Body of pancreas (tissue), 4 donors: ENCODE results near the gene GJB6. TPM values are rescaled to one million over a fixed set of nuclear protein-coding genes. Genes with fewer than 3 reads are reported as not detected.

Experiments used
- ATAC-seq: fragments of 150-250 bp; one replicate; pipeline ENCODE4 v1.9.1; 2016
- DNase-seq, 4 donors: peaks; one replicate each; pipeline ENCODE4 v3.0.0-alpha.2; 2019
- H3K27ac ChIP-seq, 4 donors: fragments of 200-600 bp; sonication (generic); 1 replicate in 3 of 4; 2 replicates in 1 of 4; pipeline versions ENCODE4 v1.5.1 to v1.6.1; 2016 to 2019; ENCODE audit warnings: mild to moderate bottlenecking in 1 of 4, mixed read lengths in 1 of 4, moderate library complexity in 1 of 4
- H3K27me3 ChIP-seq, 2 donors: fragments of 200-600 bp; sonication (generic); one replicate each; pipeline ENCODE4 v1.6.0; 2016; ENCODE audit warnings: mild to moderate bottlenecking in 1 of 2
- H3K36me3 ChIP-seq, 2 donors: fragments of 200-600 bp; sonication (generic); replicated peaks in 1 of 2; 2 replicates each; pipeline ENCODE4 v1.5.1; 2016; ENCODE audit warnings: low read depth in 2 of 2; ENCODE audit not compliant: insufficient read depth in 1 of 2
- H3K4me1 ChIP-seq: fragments of 200-600 bp; sonication (generic); one replicate; pipeline ENCODE4 v1.6.0; 2016
- H3K4me3 ChIP-seq, 2 donors: fragments of 200-600 bp; sonication (generic); 1 replicate in 1 of 2; 2 replicates in 1 of 2; pipeline ENCODE4 v1.5.1; 2016 to 2019
- H3K9me3 ChIP-seq, 3 donors: fragments of 200-600 bp; sonication (generic); 1 replicate in 2 of 3; 2 replicates in 1 of 3; pipeline ENCODE4 v1.5.1; 2016
- CTCF ChIP-seq, 7 experiments: fragments of 450-650 bp in 4 of 7; fragments of 200-600 bp in 3 of 7; sonication (generic) in 3 of 7; IDR thresholded peaks; one replicate each; pipeline ENCODE4 v1.5.1; 2016 to 2019; ENCODE audit warnings: antibody characterized with exemption in 7 of 7
- POLR2A ChIP-seq, 3 donors: fragments of 450-650 bp; IDR thresholded peaks; one replicate each; pipeline ENCODE4 v1.6.1; 2016; ENCODE audit warnings: antibody characterized with exemption in 3 of 3, mild to moderate bottlenecking in 2 of 3
- WGBS, 2 donors: methylation state at CpG; one replicate each; pipeline ENCODE4 v1.1.5; 2017; 5-methylcytosine and 5-hydroxymethylcytosine counted together
- intact Hi-C: fragments of 100-400 bp; cut with DNase I; formaldehyde crosslinking; loops from one replicate; pipeline ENCODE4 v1.15.1; 2023
- total RNA-seq, 2 donors: library from RNA; depleted of rRNA; stranded (reverse); fragments of >200 nt; gene quantifications; one replicate each; pipeline ENCODE4 v1.1.0, GENCODE V29; 2016

GJB6 gene
- total RNA-seq, 2 donors from 2014 or later = not detected

- H3K4me3 ChIP-seq = no peak overlapping the region
- TF ChIP-seq POLR2A (IDR thresholded peaks at IDR 0.05) = no peak
- TF ChIP-seq CTCF (IDR thresholded peaks at IDR 0.05) = no peak
- WGBS, 2 donors = 27 to 44% methylated on average over 4 of the region's 4 CpGs
- ATAC-seq (no peak), DNase-seq (no peak)
- H3K27ac ChIP-seq = no peak overlapping the region
- no peaks in the 10 kb centered on the region for H3K4me1 ChIP-seq
- no peaks in the 10 kb centered on the region for H3K27me3 ChIP-seq
- no peaks in the 10 kb centered on the region for H3K36me3 ChIP-seq
- intact Hi-C loops = no loop called here
- H3K9me3 ChIP-seq = no peaks in the 10 kb centered on the region
These were observed 26.8 kb upstream of the GJB6 start for GRCh38 chr13:20258963-20259288.

- TF ChIP-seq CTCF (IDR thresholded peaks at IDR 0.05) (no peak), POLR2A (IDR thresholded peaks at IDR 0.05) (no peak)
- Histone ChIP-seq H3K4me3 (no peak overlapping the region), H3K27me3 (no peaks in the 10 kb centered on the region), H3K36me3 (no peaks in the 10 kb centered on the region), H3K27ac (no peak overlapping the region), H3K4me1 (no peaks in the 10 kb centered on the region), H3K9me3 (no peaks in the 10 kb centered on the region)
- DNase-seq = no peak
- intact Hi-C loops = no loop called here
- 60 to 64% methylated on average over 13 to 15 of the region's 15 CpGs for WGBS, 2 donors
- no peak for ATAC-seq
These were observed 26.3 kb upstream of the GJB6 start for GRCh38 chr13:20258208-20258962.

DNA sequence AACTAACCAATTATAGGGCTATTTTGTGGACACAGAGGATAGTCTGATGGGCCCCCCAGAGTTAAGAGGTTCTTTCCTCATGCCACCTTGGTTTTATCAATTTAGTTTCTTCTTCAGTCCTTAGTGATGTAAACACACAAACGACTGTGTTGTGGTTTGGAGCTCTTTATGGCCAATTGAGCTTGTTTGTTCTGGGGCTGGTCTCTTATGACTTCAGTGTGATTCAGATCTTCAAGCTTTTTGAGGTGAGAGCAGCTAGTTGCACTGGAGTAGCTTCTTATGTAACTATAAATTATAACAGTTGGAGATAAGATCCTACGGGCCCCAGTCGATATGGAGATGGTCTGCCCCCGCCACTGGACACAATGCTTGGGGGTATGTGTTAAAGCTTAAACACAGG, 22.0 kb upstream of the GJB6 start:
- no peak for ATAC-seq
- no peak overlapping the region for H3K27ac ChIP-seq
- WGBS, 2 donors = 63 to 69% methylated on average over 4 of the region's 4 CpGs
- intact Hi-C loops = no loop called here
- H3K9me3 ChIP-seq = no peaks in the 10 kb centered on the region
- H3K4me1 ChIP-seq = no peaks in the 10 kb centered on the region
- TF ChIP-seq CTCF (IDR thresholded peaks at IDR 0.05) (no peak), POLR2A (IDR thresholded peaks at IDR 0.05) (no peak)
- DNase-seq = no peak
- no peaks in the 10 kb centered on the region for H3K36me3 ChIP-seq
- H3K27me3 ChIP-seq = no peaks in the 10 kb centered on the region
- H3K4me3 ChIP-seq = no peak overlapping the region

DNA sequence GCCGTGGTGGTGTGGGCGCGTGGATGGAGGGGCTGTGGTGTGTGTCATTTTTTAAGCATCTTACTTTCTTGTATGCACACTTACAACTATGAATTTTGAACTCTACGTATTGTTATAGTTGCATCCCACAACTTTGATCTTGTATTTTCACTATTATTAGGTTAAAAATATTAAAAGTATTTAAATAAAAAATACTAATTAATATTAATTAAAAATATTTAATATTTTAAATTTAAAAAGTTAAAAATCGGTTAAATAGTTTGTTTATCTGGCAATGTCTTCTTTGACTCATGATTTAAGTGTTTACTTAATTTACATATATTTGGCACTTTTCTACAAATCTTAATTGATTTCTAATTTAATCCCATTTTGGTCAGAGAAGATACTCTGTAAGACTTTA, 17.8 kb upstream of the GJB6 start:
- WGBS, 2 donors = 80 to 85% methylated on average over 5 of the region's 5 CpGs
- Histone ChIP-seq H3K27me3 (no peaks in the 10 kb centered on the region), H3K4me3 (no peak overlapping the region), H3K36me3 (no peaks in the 10 kb centered on the region), H3K9me3 (no peaks in the 10 kb centered on the region), H3K4me1 (peaks cover 15% of the 10 kb centered on the region), H3K27ac (no peak overlapping the region)
- ATAC-seq (no peak), DNase-seq (no peak)
- no peak for TF ChIP-seq CTCF (IDR thresholded peaks at IDR 0.05)
- no peak for TF ChIP-seq POLR2A (IDR thresholded peaks at IDR 0.05)
- intact Hi-C loops = no loop called here

DNA sequence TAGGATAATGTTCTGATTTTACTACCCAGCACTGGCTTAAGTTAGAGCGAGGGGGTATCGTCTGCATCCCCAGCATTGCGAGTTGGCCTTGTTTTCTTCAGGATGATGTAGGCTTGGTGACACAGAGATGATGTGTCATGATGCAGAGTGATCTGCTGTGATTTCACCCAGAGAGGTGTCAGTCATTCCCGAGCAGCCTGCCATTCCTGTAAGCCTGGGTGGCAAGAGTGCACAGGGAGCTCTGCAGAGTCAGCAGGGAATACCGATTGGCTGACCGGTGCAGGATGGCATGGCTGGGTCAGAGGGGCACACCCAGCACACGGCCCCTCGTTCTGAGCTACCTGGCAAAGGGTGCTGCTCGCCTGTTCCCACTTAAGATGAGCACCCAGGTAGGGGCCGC, 15.8 kb upstream of the GJB6 start:
- H3K27ac ChIP-seq = peak overlapping the region in 1 of 4 donors; percentile 35
- DNase-seq = no peak
- 49 to 60% methylated on average over 4 to 10 of the region's 10 CpGs for WGBS, 2 donors
- TF ChIP-seq POLR2A (IDR thresholded peaks at IDR 0.05) = no peak
- no peak for TF ChIP-seq CTCF (IDR thresholded peaks at IDR 0.05)
- intact Hi-C loops = no loop called here
- peaks cover 15% of the 10 kb centered on the region for H3K4me1 ChIP-seq
- no peak overlapping the region for H3K4me3 ChIP-seq
- no peaks in the 10 kb centered on the region for H3K36me3 ChIP-seq
- ATAC-seq = no peak
- H3K27me3 ChIP-seq = no peaks in the 10 kb centered on the region
- no peaks in the 10 kb centered on the region for H3K9me3 ChIP-seq
